ENCODE data around the gene PCCB.

- TF ChIP-seq CTCF (IDR thresholded peaks at IDR 0.05) (no peak), POLR2A (IDR thresholded peaks at IDR 0.05) (no peak), EP300 (IDR thresholded peaks at IDR 0.05) (no peak), POLR2AphosphoS5 (IDR thresholded peaks at IDR 0.05) (no peak)
Measured at GRCh38 chr3:136311261-136311660, 61.1 kb downstream of the PCCB start.

Data from stomach (tissue), 4 donors.